NCI-H1105 treated with DMSO at 0.1 percent for 48 hours (cell line): ENCODE results near the gene OS9.

Experiments
- DNase-seq: peaks from one replicate; lab custom pipeline; 2025; lab: John Stamatoyannopoulos, UW

The OS9 gene

GRCh38 chr12:57735952-57736740 is 42.2 kb downstream of the OS9 start:
- no peak for DNase-seq

GRCh38 chr12:57736741-57737466 is 43.0 kb downstream of the OS9 start:
- no peak for DNase-seq

GRCh38 chr12:57737467-57738460 is 43.8 kb downstream of the OS9 start:
- DNase-seq: no peak

GRCh38 chr12:57738661-57739237 is 44.8 kb downstream of the OS9 start, which contains the start of gene AGAP2:
AGAP2 (minus strand) TSS chr12:57738742; CDS start chr12:57738246, 496 bp downstream.
- no peak for DNase-seq

- no peak for DNase-seq
These were observed 45.5 kb downstream of the OS9 start for GRCh38 chr12:57739387-57739786.

GRCh38 chr12:57739914-57740538 is 46.1 kb downstream of the OS9 start:
- DNase-seq: no peak

- no peak for DNase-seq
These were observed 46.9 kb downstream of the OS9 start for GRCh38 chr12:57740656-57741412.

GRCh38 chr12:57741413-57741789 is 47.5 kb downstream of the OS9 start:
- DNase-seq: no peak

- no peak for DNase-seq
These were observed 48.2 kb downstream of the OS9 start for GRCh38 chr12:57741844-57742738.

- no peak for DNase-seq
These were observed 49.8 kb downstream of the OS9 start for GRCh38 chr12:57743769-57744168.

- no peak for DNase-seq
These were observed 50.4 kb downstream of the OS9 start for GRCh38 chr12:57744194-57744776.

GRCh38 chr12:57744777-57745484 is 51.0 kb downstream of the OS9 start, which contains the start of gene TSPAN31:
TSPAN31 (plus strand) TSS chr12:57745039; CDS start chr12:57745155, 116 bp downstream.
- peak; percentile 90 for DNase-seq

- no peak for DNase-seq
These were observed 51.6 kb downstream of the OS9 start for GRCh38 chr12:57745485-57745881.

- no peak for DNase-seq
These were observed 52.1 kb downstream of the OS9 start for GRCh38 chr12:57746025-57746424.

- no peak for DNase-seq
These were observed 55.1 kb downstream of the OS9 start for GRCh38 chr12:57749061-57749460.

- no peak for DNase-seq
These were observed 56.9 kb downstream of the OS9 start for GRCh38 chr12:57750561-57751431.

GRCh38 chr12:57751432-57751787 is 57.5 kb downstream of the OS9 start:
- no peak for DNase-seq
